NCI-H748 (cell line): Measurements from ENCODE around the gene CLTB.

Experiments used
- DNase-seq: peaks from one replicate; lab custom pipeline; 2025; ENCODE audit not compliant: unreplicated experiment; lab: John Stamatoyannopoulos, UW

CLTB gene

GRCh38 chr5:176355400-176356178, 60.8 kb downstream of the CLTB start:
- no peak for DNase-seq

GRCh38 chr5:176353533-176353932, 62.8 kb downstream of the CLTB start:
- no peak for DNase-seq

GRCh38 chr5:176352116-176352878, 64.0 kb downstream of the CLTB start:
- DNase-seq, result no peak

GRCh38 chr5:176350416-176350815, 65.9 kb downstream of the CLTB start:
- DNase-seq, result no peak

GRCh38 chr5:176342766-176343458, 73.4 kb downstream of the CLTB start:
- no peak for DNase-seq
